OCI-LY1 (cell line): ENCODE data around the gene COPRS.

Experiments
- H2AFZ ChIP-seq: fragments of 200-600 bp; sonication (generic), shearing (Covaris generic); 2 replicates; pipeline ENCODE4 v1.6.0; 2014; ENCODE audit warnings: antibody characterized with exemption, mild to moderate bottlenecking, low read length
- H3F3A ChIP-seq: fragments of 200-600 bp; sonication (generic), shearing (Covaris generic); 2 replicates; pipeline ENCODE4 v1.6.0; 2014; ENCODE audit warnings: mild to moderate bottlenecking, antibody characterized with exemption, low read length, moderate library complexity; ENCODE audit not compliant: insufficient read depth
- H3K27ac ChIP-seq: fragments of 200-600 bp; sonication (generic); 2 replicates; pipeline ENCODE4 v1.5.1; 2014; ENCODE audit warnings: low read length, mixed run types, mild to moderate bottlenecking, low read depth; ENCODE audit not compliant: poor library complexity, severe bottlenecking
- H3K27me3 ChIP-seq: fragments of 200-600 bp; sonication (generic); 2 replicates; pipeline ENCODE4 v1.6.0; 2014; ENCODE audit warnings: antibody characterized with exemption, mild to moderate bottlenecking, low read length, moderate library complexity; ENCODE audit not compliant: insufficient read depth
- H3K36me3 ChIP-seq: fragments of 200-600 bp; sonication (generic); 2 replicates; pipeline ENCODE4 v1.6.1; 2014; ENCODE audit warnings: mild to moderate bottlenecking, antibody characterized with exemption, low read length, moderate library complexity, mixed read lengths; ENCODE audit not compliant: insufficient read depth
- H3K4me1 ChIP-seq: fragments of 200-600 bp; sonication (generic); 2 replicates; pipeline ENCODE4 v1.5.1; 2014; ENCODE audit warnings: mild to moderate bottlenecking, low read length, moderate library complexity; ENCODE audit not compliant: insufficient read depth, severe bottlenecking
- H3K4me2 ChIP-seq: fragments of 200-600 bp; sonication (generic), shearing (Covaris generic); 2 replicates; pipeline ENCODE4 v1.6.1; 2014; ENCODE audit warnings: low read length
- H3K4me3 ChIP-seq: fragments of 200-600 bp; sonication (generic); 2 replicates; pipeline ENCODE4 v1.5.1; 2014; ENCODE audit warnings: low read length, low read depth, mild to moderate bottlenecking, mixed read lengths; ENCODE audit not compliant: poor library complexity, severe bottlenecking
- H3K79me2 ChIP-seq: fragments of 200-600 bp; shearing (Covaris generic); 2 replicates; pipeline ENCODE4 v1.6.1; 2016; ENCODE audit warnings: mixed run types, low read length, mixed read lengths; ENCODE audit not compliant: insufficient read depth
- H3K9ac ChIP-seq: fragments of 200-600 bp; sonication (generic), shearing (Covaris generic); 2 replicates; pipeline ENCODE4 v1.6.1; 2014; ENCODE audit warnings: mild to moderate bottlenecking, low read length, mixed read lengths
- H3K9me2 ChIP-seq: fragments of 200-600 bp; sonication (generic), shearing (Covaris generic); 2 replicates; pipeline ENCODE4 v1.6.1; 2014; ENCODE audit warnings: low read depth, mild to moderate bottlenecking, low read length, mixed read lengths
- H3K9me3 ChIP-seq: fragments of 200-600 bp; shearing (Covaris generic); 2 replicates; pipeline ENCODE4 v1.6.1; 2014; ENCODE audit warnings: low read length, mixed read lengths
- H4K20me1 ChIP-seq: fragments of 200-600 bp; sonication (generic), shearing (Covaris generic); 2 replicates; pipeline ENCODE4 v1.6.0; 2016; ENCODE audit warnings: mild to moderate bottlenecking, low read length; ENCODE audit not compliant: insufficient read depth
- EZH2 ChIP-seq: fragments of 200-600 bp; sonication (generic), shearing (Covaris generic); IDR thresholded peaks from 2 replicates; pipeline ENCODE4 v1.8.0; 2017; ENCODE audit warnings: borderline replicate concordance, mixed run types, mild to moderate bottlenecking, antibody characterized with exemption, low read length, moderate library complexity, mixed read lengths
- TF ChIP-seq, protein P1 (sequence below): fragments of 200-600 bp; sonication (generic), shearing (Covaris generic); IDR thresholded peaks from 2 replicates; pipeline ENCODE4 v1.5.1; 2017; ENCODE audit warnings: mild to moderate bottlenecking, antibody characterized with exemption, low read length, moderate library complexity, mixed read lengths

COPRS gene

DNA sequence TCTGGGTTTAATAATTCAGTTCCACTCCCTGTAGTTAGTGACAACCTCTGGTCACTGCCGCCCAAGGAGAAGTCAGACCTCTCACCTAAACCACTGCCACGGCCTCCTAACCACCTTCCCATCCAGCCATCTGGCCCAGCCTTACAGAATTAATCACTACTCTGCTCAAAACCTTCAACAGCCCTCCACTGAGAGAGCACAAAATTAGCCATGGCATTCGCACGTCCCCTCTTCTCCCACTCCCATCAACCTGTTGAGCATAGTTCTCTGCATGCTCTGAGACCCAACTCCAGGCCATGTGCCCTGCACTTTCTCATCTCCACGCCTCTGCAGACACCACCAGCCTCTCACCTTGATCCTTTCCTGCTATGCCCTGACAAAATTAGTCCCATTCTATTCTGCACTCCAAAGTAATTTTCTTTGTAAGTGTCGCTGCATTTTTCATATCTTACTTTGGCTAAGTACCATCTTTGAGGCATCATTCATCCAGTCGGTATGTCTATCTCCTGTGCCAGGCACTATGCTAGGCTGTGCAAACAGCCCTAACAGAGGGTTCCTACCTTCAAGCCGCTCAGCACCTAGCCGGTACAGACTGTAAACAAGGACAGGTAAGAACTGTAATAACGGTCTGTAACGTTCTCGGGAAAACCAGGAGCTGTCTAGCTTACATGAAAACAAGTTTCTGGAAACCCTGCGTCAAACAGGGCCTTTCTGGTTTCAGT is 963 bp downstream of the COPRS start:
- no peaks in the 10 kb centered on the region for H3K9me3 ChIP-seq
- H3K4me2 ChIP-seq: peak overlapping the region; percentile 86
- H3K9ac ChIP-seq: peak overlapping the region; percentile 73
- no peaks in the 10 kb centered on the region for H3K79me2 ChIP-seq
- no peak overlapping the region for H2AFZ ChIP-seq
- no peak overlapping the region for H3K27ac ChIP-seq
- H4K20me1 ChIP-seq: no peaks in the 10 kb centered on the region
- peaks cover 22% of the 10 kb centered on the region for H3K4me1 ChIP-seq
- TF ChIP-seq EZH2: no peak
- TF ChIP-seq, protein P1, sequence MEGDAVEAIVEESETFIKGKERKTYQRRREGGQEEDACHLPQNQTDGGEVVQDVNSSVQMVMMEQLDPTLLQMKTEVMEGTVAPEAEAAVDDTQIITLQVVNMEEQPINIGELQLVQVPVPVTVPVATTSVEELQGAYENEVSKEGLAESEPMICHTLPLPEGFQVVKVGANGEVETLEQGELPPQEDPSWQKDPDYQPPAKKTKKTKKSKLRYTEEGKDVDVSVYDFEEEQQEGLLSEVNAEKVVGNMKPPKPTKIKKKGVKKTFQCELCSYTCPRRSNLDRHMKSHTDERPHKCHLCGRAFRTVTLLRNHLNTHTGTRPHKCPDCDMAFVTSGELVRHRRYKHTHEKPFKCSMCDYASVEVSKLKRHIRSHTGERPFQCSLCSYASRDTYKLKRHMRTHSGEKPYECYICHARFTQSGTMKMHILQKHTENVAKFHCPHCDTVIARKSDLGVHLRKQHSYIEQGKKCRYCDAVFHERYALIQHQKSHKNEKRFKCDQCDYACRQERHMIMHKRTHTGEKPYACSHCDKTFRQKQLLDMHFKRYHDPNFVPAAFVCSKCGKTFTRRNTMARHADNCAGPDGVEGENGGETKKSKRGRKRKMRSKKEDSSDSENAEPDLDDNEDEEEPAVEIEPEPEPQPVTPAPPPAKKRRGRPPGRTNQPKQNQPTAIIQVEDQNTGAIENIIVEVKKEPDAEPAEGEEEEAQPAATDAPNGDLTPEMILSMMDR: no peak
- peaks cover 15% of the 10 kb centered on the region for H3K36me3 ChIP-seq
- no peaks in the 10 kb centered on the region for H3K27me3 ChIP-seq
- H3F3A ChIP-seq: no peaks in the 10 kb centered on the region
- H3K9me2 ChIP-seq: no peaks in the 10 kb centered on the region
- H3K4me3 ChIP-seq: peak overlapping the region; percentile 77

DNA sequence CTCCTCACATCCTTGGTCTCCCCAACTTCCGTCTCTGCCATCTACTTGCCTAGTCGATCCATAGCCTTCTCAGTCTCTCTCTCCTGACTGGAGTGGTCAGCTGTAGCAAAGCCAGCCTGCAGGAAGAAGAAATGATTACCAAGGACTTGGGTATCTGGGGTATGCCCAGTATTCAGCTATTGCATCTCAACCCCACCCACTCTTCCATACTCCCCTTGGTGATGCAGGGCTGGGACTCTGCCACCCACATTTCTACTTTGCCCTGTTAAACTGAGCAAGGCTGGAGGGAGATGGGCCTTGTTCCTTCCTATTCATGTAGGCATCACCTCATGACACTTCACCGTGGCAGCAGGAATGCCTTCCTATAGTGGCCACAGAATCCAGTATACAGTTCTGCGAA is 2.3 kb downstream of the COPRS start:
- H3K36me3 ChIP-seq: peaks cover 12% of the 10 kb centered on the region
- H3K79me2 ChIP-seq: no peaks in the 10 kb centered on the region
- no peaks in the 10 kb centered on the region for H3K27me3 ChIP-seq
- no peak overlapping the region for H3K4me3 ChIP-seq
- TF ChIP-seq EZH2: no peak
- TF ChIP-seq, protein P1: no peak
- H3F3A ChIP-seq: no peaks in the 10 kb centered on the region
- no peaks in the 10 kb centered on the region for H3K9me2 ChIP-seq
- H2AFZ ChIP-seq: no peak overlapping the region
- H3K9me3 ChIP-seq: no peaks in the 10 kb centered on the region
- no peak overlapping the region for H3K27ac ChIP-seq
- no peaks in the 10 kb centered on the region for H4K20me1 ChIP-seq
- H3K4me2 ChIP-seq: no peak overlapping the region
- H3K9ac ChIP-seq: no peak overlapping the region
- H3K4me1 ChIP-seq: peaks cover 22% of the 10 kb centered on the region

DNA sequence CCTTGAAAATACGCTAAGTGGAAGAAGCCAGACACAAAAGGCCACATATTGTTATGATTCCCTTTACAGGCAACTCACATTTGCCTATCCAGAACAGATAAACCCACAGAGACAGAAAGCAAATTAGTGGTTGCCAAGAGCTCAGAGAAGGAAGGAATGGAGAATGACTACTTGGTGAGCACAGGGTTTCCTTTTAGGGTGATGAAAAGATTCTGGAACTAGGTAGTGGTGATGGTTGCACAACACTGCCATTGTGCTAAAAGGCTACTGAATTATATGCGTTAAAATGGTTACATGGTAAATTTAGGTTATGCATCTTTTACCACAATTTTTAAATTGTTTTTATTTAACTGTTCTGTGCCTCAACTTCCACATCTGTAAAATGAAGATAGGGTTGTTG is 4.4 kb downstream of the COPRS start:
- Histone ChIP-seq H3K27ac (no peak overlapping the region), H3F3A (no peaks in the 10 kb centered on the region), H3K9me3 (no peaks in the 10 kb centered on the region), H3K4me3 (no peak overlapping the region), H3K79me2 (no peaks in the 10 kb centered on the region), H3K4me1 (peaks cover 18% of the 10 kb centered on the region), H3K36me3 (peaks cover 12% of the 10 kb centered on the region), H4K20me1 (no peaks in the 10 kb centered on the region), H3K4me2 (no peak overlapping the region), H3K9me2 (no peaks in the 10 kb centered on the region), H2AFZ (no peak overlapping the region), H3K27me3 (no peaks in the 10 kb centered on the region), H3K9ac (no peak overlapping the region)
- TF ChIP-seq EZH2: no peak
- TF ChIP-seq, protein P1: no peak
